ENCODE measurements around the gene GCM1. TPM values are rescaled to one million over a fixed set of nuclear protein-coding genes. Genes with fewer than 3 reads are reported as not detected.

The GCM1 gene
- total RNA-seq, 4 donors from 2014 or later: 0.32 TPM; not detected in 3

DNA sequence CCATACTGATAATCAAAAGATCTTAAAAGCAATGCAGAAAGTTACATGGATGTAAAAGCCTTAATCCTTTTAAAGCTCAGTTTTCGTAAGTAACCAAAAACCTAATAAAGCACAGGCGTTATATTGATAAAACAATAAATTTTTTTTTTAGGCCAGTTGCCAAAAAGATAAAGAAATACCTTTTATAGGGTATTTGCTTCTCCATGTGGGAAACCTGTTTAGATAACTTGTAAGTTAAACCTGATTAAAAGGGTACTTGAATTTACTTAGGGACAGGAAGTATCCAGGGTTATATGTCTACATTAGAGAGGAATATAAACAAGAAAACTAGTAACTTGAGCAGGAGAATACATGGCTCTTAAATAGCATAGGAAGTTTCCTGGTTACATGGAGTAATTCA, 62.3 kb downstream of the GCM1 start:
- no peaks in the 10 kb centered on the region for H3K9me3 ChIP-seq
- H3K36me3 ChIP-seq: peaks cover 49 to 100% (median 84%) of the 10 kb centered on the region in 4 donors
- DNase-seq (ENCODE audit: extremely low spot score): no peak
- intact Hi-C loops (cut with DNase I): no loop called here
- no peak for TF ChIP-seq EP300 (IDR thresholded peaks at IDR 0.05)
- no peak for TF ChIP-seq POLR2A (IDR thresholded peaks at IDR 0.05; ENCODE audit: low read depth)
- TF ChIP-seq POLR2AphosphoS5 (IDR thresholded peaks at IDR 0.05): no peak
- TF ChIP-seq, protein P1, sequence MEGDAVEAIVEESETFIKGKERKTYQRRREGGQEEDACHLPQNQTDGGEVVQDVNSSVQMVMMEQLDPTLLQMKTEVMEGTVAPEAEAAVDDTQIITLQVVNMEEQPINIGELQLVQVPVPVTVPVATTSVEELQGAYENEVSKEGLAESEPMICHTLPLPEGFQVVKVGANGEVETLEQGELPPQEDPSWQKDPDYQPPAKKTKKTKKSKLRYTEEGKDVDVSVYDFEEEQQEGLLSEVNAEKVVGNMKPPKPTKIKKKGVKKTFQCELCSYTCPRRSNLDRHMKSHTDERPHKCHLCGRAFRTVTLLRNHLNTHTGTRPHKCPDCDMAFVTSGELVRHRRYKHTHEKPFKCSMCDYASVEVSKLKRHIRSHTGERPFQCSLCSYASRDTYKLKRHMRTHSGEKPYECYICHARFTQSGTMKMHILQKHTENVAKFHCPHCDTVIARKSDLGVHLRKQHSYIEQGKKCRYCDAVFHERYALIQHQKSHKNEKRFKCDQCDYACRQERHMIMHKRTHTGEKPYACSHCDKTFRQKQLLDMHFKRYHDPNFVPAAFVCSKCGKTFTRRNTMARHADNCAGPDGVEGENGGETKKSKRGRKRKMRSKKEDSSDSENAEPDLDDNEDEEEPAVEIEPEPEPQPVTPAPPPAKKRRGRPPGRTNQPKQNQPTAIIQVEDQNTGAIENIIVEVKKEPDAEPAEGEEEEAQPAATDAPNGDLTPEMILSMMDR (IDR thresholded peaks at IDR 0.05): no peak
- 43% methylated on average over 2 of the region's 2 CpGs for WGBS
- peaks cover 0 to 4% (median 1%) of the 10 kb centered on the region in 4 donors for H3K4me1 ChIP-seq
- H3K27me3 ChIP-seq: no peaks in the 10 kb centered on the region
- H3K27ac ChIP-seq (replicated peaks in 1 of 4): no peak overlapping the region
- no peak overlapping the region for H3K4me3 ChIP-seq

DNA sequence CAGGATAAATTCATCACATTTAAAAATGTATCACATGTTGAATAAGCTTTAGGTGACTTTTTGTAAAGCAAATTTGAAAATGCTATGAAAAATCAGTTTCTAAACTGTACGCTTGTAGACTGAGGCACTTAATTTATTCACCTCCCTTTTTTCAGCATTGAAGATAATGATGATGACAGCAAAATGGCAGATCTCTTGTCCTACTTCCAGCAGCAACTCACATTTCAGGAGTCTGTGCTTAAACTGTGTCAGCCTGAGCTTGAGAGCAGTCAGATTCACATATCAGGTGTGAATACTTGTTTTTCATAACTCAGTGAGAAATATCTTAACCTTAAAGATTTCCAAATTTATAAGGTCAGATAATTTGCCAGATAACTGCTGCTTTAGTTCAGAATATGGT, 67.8 kb downstream of the GCM1 start:
- WGBS: 92% methylated on average over 1 of the region's 1 CpG
- no peak overlapping the region for H3K27ac ChIP-seq (replicated peaks in 1 of 4)

More for the DNA sequence above, 67.8 kb downstream of the GCM1 start:
- H3K4me3 ChIP-seq: no peak overlapping the region
- H3K36me3 ChIP-seq: peaks cover 63 to 99% (median 81%) of the 10 kb centered on the region in 4 donors
- no peaks in the 10 kb centered on the region for H3K27me3 ChIP-seq
- no peak for TF ChIP-seq EP300 (IDR thresholded peaks at IDR 0.05)
- no peak for TF ChIP-seq POLR2A (IDR thresholded peaks at IDR 0.05; ENCODE audit: low read depth)
- TF ChIP-seq, protein P1 (IDR thresholded peaks at IDR 0.05): no peak
- no peak for TF ChIP-seq POLR2AphosphoS5 (IDR thresholded peaks at IDR 0.05)
- no peaks in the 10 kb centered on the region for H3K9me3 ChIP-seq
- intact Hi-C loops (cut with DNase I): no loop called here
- DNase-seq (ENCODE audit: extremely low spot score): no peak
- peaks cover 0 to 4% (median 1%) of the 10 kb centered on the region in 4 donors for H3K4me1 ChIP-seq

Small RNAs within 50 kb of the gene (small RNA-seq; reads per million reads assigned to genes)
- gene RN7SL244P (0 reads per million in 3 donors), gene RNU6-464P (0 reads per million in 3 donors)

Other genes with a start within 250 kb of the GCM1 start
- not detected for gene GSTA3, start 239.1 kb downstream of the GCM1 start, total RNA-seq
- 10 to 100 TPM; 16.6 to 23.2 (median 17.7) TPM for gene GSTA4, start 153.6 kb downstream of the GCM1 start, total RNA-seq
- gene CILK1, start 87.0 kb downstream of the GCM1 start, total RNA-seq: 10 to 100 TPM; 19.9 to 30.0 (median 24.4) TPM
- gene FBXO9, start 83.4 kb downstream of the GCM1 start, total RNA-seq: 10 to 100 TPM; 58.5 to 95.5 (median 73.1) TPM
- 10 to 100 TPM; 55.2 to 80.2 (median 64.8) TPM for gene ELOVL5, start 200.1 kb upstream of the GCM1 start, total RNA-seq

Data from esophagus muscularis mucosa (tissue), 4 donors.